GM21576 (cell line): ENCODE measurements around the gene GARIN5B.
A peak's percentile ranks its signal among the peaks of the same experiment; 100 is the strongest.
"Not testable (repeated sequence)": the region's sequence is repeated elsewhere in the genome, so short reads cannot be mapped to it uniquely, and the experiment has no call there.

Source experiments
- ATAC-seq: cut with Tn5 transposase; IDR thresholded peaks from one replicate; pipeline ENCODE4 v1.9.1; 2021; ENCODE audit warnings: mild to moderate bottlenecking, moderate library complexity; ENCODE audit not compliant: unreplicated experiment

Gene GARIN5B

GRCh38 chr19:55352040-55352439 is 11.0 kb downstream of the GARIN5B start:
- no peak for ATAC-seq

- no peak for ATAC-seq
These were observed 12.3 kb downstream of the GARIN5B start for GRCh38 chr19:55350620-55351315.

- ATAC-seq = no peak
These were observed 14.6 kb downstream of the GARIN5B start for GRCh38 chr19:55348317-55349034.

GRCh38 chr19:55347442-55348009 is 15.5 kb downstream of the GARIN5B start:
- no peak for ATAC-seq

- ATAC-seq = no peak
These were observed 16.2 kb downstream of the GARIN5B start for GRCh38 chr19:55346725-55347441.

- no peak for ATAC-seq
These were observed 17.0 kb downstream of the GARIN5B start for GRCh38 chr19:55345818-55346724.

GRCh38 chr19:55345101-55345817 is 17.8 kb downstream of the GARIN5B start:
- no peak for ATAC-seq

GRCh38 chr19:55344444-55344843 is 18.6 kb downstream of the GARIN5B start:
- no peak for ATAC-seq

GRCh38 chr19:55341595-55342531 is 21.2 kb downstream of the GARIN5B start:
- no peak for ATAC-seq

GRCh38 chr19:55341171-55341588 is 21.9 kb downstream of the GARIN5B start:
- ATAC-seq = no peak

- ATAC-seq = no peak
These were observed 22.3 kb downstream of the GARIN5B start for GRCh38 chr19:55340784-55341147.

- no peak for ATAC-seq
These were observed 22.9 kb downstream of the GARIN5B start for GRCh38 chr19:55339889-55340783.

GRCh38 chr19:55339105-55339888 is 23.8 kb downstream of the GARIN5B start, which contains the start of gene KMT5C:
Gene KMT5C, plus strand, starts transcription at chr19:55339876. Its CDS starts 2,061 bp downstream, at chr19:55341937.
- ATAC-seq = peak; percentile 78

- ATAC-seq = no peak
These were observed 27.0 kb downstream of the GARIN5B start for GRCh38 chr19:55336101-55336500.

GRCh38 chr19:55333870-55334269 is 29.2 kb downstream of the GARIN5B start:
- ATAC-seq = no peak

GRCh38 chr19:55329791-55330190 is 33.3 kb downstream of the GARIN5B start:
- not testable (repeated sequence) for ATAC-seq
